GM19238 (cell line): Measurements from ENCODE around the gene TSPAN4.

ENCODE experiments used
- DNase-seq: peaks from one replicate; pipeline ENCODE4 v3.0.0; 2011; ENCODE audit warnings: low spot score; ENCODE audit not compliant: insufficient read length

Gene TSPAN4

DNA sequence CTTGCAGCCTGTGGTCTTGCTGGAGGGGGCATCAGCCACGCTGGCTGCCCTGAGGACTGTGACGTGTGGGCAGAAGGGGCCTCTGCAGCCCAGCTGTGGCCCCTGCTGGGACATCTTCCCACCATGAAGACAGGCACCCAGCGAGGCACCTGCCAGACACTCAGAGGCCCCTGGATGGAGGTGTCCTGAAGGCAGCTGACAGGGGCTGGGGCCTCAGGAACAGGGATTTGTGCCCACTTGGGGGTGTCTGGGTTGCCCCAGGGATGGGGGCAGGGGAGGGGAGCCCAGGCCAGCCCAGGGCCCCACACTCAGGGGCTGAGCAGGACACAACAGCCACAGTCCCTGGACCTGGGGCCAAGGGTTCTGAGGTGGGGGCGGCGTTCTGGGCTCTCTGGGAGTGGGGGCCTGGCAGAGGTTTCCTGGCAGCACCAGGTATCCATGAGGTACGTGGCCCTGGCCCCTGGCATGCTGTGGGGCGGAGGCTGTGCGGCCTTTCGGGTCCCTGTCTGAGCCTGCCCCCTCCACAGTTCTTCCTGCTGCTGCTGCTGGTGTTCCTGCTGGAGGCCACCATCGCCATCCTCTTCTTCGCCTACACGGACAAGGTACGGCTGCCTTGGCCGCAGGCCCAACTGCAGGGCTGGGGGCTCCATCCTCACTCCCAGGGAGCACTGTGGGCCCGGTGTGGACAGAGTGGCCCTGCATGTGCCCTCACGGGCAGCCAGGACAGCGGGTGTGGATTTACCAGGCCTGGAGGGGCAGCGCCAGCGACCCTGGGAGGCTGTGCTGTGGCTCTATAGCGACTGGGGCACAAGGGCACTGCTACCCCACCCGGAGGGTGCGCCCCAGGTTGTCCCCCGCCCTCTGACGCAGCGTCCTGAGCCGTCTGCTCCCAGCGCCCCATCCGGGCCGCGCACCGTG is 21.5 kb downstream of the TSPAN4 start:
- DNase-seq, result no peak

DNA sequence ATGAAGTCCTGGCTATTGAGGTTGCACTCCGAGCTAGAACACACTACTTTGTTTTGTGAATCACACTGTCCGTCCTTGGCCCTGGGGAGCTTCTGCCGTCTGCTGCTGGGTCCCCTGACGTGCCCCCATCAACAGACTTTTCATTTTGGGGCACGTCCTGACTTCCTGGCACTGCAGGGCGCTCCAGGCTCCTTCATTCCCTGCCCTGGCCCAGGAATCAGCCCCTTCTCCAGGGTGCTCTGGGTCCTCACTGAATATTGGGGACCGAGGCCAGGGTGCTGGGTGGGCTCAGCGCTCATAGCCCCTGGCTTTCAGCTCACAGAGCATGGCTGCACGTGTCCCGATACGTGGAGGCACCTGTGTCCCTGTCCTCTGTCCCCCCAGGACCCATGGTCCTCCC is 22.2 kb downstream of the TSPAN4 start:
- DNase-seq, result no peak

DNA sequence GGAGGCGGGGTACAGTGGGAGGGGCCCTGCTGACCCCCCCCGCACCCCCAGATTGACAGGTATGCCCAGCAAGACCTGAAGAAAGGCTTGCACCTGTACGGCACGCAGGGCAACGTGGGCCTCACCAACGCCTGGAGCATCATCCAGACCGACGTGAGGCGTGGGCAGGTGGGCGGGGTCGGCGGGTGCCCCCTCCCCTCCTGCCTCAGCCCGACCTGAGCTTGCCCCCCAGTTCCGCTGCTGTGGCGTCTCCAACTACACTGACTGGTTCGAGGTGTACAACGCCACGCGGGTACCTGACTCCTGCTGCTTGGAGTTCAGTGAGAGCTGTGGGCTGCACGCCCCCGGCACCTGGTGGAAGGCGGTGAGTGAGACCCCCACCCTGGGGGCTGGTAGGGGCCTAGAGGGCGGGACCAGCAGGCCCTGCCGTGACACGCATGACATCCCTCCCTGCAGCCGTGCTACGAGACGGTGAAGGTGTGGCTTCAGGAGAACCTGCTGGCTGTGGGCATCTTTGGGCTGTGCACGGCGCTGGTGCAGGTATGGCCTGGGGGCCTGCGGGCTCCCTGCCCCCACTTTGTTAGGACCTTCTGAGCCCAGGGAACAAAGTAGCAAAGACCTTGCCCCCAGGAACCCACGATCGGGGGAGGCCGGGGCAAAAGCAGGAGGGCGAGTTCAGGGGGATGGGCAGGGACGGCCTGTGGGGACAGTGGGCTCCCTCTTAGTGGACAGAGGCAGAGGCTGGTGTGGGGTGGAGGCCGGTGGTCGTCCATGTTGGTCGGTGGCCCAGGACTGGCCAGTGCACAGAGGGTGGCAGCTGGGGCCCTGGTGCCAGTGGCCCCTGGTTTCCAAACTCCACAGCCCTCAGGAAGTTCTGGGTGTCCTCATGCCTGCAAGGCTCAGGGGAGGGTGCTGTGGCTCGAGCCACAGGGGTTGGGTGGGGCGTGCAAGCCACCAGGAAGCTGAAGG is 23.1 kb downstream of the TSPAN4 start:
- DNase-seq, result no peak

DNA sequence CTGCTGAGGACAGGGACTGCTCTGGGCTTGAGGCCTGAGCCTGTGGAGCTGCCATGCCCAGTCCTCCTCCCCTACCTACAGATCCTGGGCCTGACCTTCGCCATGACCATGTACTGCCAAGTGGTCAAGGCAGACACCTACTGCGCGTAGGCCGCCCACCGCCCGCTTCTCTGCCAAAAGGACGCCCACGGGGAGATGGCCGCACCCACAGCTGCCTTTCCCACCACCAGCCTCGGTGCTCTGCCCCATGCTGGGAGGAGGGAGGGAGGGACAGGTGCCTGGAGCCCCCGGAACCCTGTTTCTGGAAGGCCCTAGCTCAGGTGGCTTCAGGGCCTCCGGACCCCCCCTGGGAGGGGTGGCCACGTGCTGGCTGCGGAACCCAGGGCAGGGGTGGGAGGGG is 23.8 kb downstream of the TSPAN4 start:
- no peak for DNase-seq

DNA sequence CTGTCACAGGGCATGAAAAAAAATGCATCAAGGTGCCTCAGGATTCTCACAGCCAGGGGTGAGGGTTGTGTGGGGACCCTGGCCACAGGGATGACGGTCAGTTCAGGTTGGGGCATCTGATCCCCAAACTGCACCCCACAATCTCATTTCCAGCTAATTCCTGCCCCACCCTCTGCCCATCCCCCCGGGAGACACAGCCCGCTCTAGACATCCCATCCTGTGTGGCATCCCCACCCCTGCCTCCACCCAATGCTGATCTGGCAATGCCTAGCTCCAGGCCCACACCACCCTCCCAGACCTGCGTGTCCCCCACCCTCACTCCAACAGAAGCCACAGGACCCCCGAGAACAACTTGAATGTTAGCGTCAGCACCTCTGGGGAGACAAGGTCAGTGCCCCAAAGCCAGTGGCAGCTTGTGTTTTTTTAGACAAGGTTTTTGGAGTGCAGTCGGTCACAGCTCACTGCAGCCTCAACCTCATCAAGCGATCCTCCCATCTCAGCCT is 25.3 kb downstream of the TSPAN4 start:
- no peak for DNase-seq

DNA sequence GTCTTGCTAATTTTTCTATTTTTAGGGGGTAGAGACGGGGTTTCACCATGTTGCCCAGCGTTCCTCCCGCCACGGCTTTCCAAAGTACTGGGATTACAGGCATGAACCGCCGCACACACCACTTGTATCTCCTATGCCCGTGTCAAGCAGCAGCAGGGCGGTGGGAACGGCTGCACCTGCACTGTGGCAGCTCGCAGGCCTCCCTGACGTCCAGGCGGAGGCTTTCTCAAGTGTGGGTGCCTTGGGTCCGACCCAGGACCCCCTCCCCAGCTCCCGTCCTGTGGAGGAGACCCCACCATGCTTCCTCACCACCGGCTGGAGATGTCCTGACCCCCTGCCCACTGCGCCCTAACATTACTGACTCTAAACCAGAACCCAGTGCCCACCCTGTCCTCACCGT is 25.7 kb downstream of the TSPAN4 start:
- DNase-seq, result no peak

DNA sequence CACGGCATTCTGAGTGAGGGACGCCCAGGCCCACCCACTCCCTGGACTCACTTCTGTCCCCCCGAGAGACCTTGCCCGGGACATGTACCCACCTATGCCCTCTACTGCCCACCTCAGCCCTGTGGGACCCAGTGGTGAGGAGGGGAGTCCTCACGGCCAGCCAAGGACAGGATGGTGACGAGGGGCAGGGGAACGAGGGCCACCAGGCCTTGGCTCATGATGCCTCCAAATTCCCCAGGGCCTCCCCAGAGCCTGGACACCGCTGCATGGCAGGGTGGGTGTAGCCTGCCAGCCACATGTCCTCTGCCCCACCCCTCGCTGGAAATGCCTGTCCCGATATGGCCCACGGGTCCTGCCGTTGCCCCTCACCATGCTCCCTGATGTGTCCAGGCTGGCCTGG is 26.1 kb downstream of the TSPAN4 start:
- no peak for DNase-seq

DNA sequence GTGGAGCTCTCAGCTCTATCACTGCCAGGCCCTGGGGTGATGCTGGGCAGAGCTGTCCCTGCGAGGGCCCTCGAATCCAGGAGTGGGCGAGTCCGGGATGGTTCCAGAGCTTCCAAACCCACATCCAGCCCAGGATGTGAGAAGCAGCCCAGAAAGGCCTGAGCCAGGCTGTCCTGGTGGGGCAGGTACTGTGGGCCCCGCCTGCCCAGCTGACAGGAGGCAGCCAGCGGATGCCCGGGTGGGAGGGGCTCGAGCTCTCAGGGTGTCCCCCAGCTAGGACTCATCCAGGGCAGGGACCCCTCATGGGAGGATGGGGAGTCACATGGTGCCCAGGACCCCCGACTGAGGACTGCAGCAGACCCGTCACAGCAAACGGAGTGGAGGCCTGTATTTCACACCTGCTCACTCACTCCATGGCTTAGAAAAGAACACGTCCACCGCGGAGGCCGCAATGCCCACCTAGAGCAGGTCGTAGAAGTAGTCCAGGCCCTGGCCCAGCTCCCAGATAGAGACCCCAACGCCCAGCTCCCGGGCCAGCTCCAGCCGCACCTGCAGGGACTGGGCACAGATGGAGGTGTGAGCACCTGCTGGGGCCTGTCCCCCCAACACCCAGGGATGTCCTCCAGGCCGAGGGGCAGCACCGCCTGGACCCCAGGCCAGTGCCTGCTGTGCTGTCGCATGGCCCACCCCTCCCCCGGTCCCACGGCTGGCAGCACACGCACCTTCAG is 26.9 kb downstream of the TSPAN4 start:
- no peak for DNase-seq

DNA sequence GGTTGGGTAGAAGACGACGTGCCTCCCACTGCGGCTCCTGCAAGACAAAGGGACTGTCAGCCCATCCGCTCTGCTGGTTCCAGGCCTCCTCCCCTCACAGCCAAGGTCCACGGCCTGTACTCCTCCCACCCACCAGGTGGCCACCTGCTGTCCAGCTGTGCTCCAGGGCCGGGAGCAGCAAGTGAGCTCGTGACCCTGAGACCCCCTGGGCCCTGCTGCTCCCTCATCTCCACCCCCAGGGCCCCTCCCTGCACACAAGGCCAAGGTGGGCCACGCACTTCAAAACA is 27.4 kb downstream of the TSPAN4 start:
- DNase-seq, result no peak

DNA sequence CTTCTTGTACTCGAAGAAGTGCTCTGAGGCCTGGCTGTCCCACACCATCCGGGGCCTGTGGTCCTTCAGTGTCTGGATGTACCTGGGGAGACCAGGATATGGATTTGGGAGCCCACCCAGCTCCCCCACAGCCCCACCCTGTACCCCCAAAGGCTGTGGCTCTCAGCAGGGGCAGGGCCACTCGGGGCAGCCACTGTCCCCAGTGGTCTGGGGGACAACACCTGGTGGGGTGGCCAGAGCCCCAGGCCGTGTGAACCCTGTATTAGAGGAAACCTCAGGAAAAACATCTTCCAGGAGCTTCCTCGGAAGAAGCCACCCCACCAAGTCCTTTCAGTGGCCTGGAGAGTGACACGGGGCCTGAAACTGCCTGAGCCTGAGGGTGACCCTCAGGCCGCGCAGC is 27.8 kb downstream of the TSPAN4 start:
- DNase-seq, result no peak

DNA sequence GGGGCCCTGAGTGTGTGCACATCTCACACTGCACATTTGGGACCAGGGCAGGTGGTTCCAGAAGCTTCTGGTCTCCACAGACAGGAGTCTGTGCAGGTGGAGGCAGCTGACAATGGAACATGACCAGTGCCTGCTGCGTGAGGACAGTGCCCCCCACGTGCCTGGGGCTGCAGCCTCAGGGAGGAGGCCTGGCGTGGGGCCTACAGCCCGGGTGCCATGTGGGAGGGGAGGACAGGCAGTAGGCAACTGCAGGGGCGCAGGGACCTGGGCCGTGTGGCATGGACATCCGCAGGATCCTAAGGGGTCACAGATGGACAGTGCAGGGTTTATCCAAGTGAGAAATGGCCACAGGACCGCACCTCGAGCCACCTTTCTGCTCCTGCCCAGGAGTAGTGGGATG is 28.8 kb downstream of the TSPAN4 start:
- DNase-seq, result no peak

DNA sequence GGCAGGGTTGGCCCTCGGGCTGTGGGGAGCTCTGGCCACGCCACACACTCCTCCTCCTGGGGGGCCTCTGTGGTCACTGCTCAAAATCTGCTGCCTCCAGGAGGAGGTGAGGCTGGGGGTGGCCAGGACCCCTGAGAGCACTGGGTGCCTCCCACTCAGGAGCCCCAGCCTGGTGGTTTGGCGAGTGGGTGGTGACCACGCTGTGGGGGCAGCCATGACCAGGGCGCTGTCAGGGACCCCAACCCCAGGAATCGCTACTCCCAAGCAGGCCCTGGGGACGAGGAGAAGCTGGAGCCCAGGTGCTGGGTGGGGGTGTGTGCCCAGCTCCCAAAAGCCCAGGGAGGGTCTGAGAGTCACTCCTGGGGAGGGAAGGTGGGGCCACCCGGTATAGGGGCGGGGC is 30.1 kb downstream of the TSPAN4 start:
- no peak for DNase-seq

DNA sequence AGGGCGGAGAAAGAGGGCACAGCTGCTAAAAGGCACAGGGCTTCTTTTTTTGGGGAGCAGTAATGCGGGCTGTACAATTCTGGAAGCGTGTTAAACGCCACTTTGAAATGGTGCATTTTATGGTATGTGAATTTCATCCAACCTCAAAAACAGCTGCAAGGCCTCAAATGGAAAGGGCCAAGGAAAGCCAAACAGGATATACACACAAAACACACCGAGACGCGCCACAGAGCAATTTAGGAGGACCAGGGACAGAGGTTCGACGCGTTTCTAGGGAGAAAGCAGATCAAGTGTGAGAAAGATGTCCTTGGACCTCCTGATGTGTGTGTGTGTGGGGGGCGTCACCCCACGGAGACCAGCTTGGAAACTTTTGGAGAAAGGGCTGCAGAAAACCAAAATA is 31.1 kb downstream of the TSPAN4 start:
- no peak for DNase-seq

DNA sequence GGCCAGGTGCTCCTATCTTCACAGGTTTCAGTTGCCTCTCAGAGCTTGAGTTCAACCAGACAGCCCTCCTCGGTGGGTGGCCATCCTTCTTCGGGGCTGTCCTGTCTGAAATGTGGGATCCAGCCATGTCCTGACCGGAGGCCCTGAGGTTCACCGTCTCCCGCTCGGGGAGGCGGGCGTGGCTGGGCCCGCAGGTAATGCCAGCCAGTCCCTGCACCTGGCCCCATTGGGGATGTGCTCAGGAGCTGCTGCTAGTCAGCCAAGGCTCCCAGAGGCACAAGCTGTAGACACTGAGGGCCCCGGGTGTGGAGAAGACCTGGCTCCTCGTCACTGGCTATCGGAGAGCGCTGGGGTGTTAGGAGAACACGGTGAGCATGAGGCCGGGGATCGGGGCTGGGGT is 32.6 kb downstream of the TSPAN4 start:
- DNase-seq, result no peak

DNA sequence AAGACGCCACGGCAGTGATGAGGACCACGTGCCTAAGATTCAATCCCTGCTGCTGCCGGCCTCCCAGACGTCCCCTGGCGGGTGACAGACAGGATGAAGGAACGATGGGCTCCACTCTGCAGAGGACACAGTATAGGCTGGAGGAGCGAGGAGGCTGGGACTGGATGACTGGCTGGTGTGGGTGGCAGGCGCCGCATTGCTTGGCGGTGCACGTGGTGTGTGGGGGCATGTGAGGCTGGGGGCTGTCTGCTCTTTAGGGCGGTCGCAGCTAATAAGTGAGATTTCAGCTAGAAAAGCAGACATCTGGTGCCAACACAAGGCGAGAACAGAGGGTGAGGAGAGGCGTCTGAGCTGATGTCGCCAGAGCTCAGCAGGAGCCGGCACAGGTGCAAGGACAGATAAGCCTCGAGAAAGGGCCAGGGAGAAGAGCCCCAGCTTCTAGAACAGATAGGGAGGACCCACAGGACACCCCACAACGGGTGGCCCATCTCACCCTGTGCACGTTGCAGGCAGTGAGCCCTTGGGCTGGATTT is 33.2 kb downstream of the TSPAN4 start:
- no peak for DNase-seq

DNA sequence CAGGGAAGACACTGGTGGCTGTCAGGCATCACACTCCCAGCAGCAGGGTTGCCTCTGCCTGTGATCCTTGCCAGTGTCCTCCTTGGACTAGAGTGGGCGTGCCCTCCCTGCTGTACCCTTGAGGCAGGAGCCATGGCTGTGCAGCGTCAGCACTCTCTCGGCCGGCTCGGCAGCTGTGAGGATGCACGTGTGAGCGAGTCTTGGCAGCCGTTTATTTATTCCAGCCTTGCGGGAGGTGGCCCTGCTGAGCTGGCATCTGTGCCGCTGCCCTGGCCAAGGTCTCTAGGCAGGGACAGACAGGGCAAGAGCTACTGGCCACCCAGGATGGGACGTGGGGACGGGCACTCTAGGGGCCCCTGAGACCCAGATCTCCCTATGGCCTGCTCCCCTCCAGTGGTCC is 33.9 kb downstream of the TSPAN4 start:
- no peak for DNase-seq

DNA sequence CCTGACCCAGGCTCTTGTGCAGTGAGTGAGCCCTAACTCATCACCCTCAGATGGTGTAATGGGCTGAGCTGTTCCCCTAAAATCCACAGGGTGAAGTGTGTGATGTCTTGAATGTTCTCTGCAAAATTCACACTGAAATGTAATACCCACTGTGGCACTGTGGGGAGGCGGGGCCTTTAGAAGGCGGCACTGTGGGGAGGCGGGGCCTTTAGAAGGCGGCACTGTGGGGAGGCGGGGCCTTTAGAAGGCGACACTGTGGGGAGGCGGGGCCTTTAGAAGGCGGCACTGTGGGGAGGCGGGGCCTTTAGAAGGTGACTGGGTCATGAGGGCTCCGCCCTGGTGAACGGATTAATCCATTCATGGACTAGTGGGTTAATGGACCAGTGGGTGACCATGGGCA is 34.9 kb downstream of the TSPAN4 start:
- DNase-seq, result no peak

DNA sequence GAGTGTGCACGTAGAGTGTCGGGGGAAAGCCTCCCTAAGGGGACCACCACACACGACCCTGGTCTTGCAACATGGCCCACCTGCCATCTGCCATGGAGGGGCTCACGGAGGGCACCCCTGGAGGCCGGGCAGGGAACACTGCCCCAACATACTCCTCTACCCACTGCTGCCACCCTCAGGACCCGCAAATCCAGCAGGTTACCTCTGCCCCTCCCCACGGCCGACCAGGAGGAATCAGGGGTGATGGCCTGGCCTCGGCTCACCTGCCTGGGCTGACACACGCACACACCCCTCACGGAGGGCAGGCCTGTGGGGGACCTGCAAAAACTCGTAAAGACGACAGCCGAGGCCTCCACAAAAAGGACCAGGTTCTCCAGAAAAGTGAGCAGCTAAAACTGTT is 37.8 kb downstream of the TSPAN4 start:
- no peak for DNase-seq

DNA sequence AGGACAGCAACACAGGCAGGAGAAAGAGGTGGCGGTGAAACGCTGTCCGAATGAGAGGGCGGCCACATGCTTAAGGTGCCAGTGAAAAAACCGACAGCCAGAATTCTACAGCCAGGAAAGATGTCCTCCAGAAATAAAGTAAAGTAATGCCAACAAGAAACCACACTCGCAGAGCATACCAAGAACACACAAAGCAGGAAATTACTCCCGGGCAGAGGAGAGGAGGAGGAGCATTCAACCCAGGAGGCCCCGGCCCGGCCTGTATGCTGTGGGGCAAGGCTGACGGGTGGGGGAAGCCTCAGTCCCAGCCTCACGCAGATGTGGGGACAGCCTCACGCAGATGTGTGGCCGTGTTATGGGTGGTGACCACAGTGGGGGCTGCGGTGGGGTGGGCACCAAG is 39.9 kb downstream of the TSPAN4 start:
- no peak for DNase-seq

DNA sequence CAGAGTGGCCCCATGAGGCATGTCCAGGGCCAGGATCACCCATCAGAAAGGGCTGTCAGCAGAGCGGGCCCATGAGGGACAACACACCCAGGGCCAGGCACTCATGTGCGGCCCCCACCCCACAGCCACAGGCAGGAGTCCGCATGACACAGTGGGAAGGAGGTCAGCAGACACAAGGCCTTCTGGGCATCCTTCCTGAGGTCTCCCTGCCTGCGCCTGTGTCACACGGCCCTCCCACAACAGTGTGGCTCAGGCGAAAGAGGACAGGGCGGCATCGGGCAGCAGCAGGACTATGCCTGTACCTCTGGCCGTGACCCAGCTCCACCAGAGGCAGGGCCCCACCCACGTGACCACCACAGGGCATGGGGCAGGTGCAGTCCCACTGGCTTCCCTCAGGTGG is 40.9 kb downstream of the TSPAN4 start:
- DNase-seq, result no peak

DNA sequence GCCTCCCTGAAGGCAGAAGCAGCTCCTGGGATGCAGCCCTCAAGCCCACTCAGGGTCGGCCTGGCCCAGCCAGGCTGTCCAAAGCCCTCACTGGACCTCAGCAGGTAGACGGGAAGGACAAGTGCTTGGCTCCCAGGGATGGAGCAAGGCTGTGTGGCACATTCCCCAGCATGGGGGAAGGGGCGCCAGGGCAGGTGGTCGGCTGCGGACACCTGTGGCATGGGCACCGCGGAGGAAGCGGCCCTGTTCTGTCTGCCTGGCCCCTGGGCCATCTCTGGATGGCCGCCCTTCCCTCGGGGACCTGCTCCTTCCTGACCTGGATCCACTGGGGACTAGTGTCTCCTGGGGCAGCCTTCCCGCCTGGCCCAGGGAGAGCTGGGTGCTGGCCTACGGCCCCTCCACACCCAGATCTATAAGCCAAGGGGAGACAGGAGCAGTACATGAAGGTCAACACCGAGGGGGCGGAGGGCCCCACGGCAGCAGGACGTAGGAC is 42.0 kb downstream of the TSPAN4 start:
- DNase-seq, result no peak
